PC-9 (cell line): Measurements from ENCODE around the gene TMEM150C. TPM values are rescaled to one million over a fixed set of nuclear protein-coding genes. Genes with fewer than 3 reads are reported as not detected.

Experiments used
- BruUV-seq: library from RNA; stranded (reverse); fragments of 400-500 nt; replicated peaks from 2 replicates; lab custom pipeline; 2021; lab: Mats Ljungman, UMichigan
- CTCF ChIA-PET: fragments of 300-600 bp; sonication (Branson Sonifier 250); formaldehyde crosslinking; loops from one replicate; lab custom pipeline; 2022; ENCODE audit warnings: antibody characterized with exemption; lab: Charles Lee
- POLR2A ChIA-PET: fragments of 300-600 bp; sonication (Branson Sonifier 250); formaldehyde crosslinking; loops from one replicate; lab custom pipeline; 2022; ENCODE audit warnings: antibody characterized with exemption; ENCODE audit not compliant: unreplicated experiment; lab: Charles Lee
- DNase-seq, 2 experiments: peaks; one replicate each; pipeline versions ENCODE4 v3.0.0 to v3.0.0-alpha.2; 2015 to 2022; ENCODE audit warnings: mixed read lengths in 1 of 2
- H2AFZ ChIP-seq: fragments of 200-600 bp; sonication (generic); 2 replicates; pipeline ENCODE4 v1.8.1; 2017; ENCODE audit warnings: antibody characterized with exemption
- H3F3A ChIP-seq: fragments of 200-600 bp; sonication (generic); 2 replicates; pipeline ENCODE4 v1.8.1; 2017; ENCODE audit warnings: antibody characterized with exemption, mild to moderate bottlenecking, low read depth; ENCODE audit not compliant: insufficient read depth
- H3K27ac ChIP-seq: fragments of 200-600 bp; sonication (generic); 2 replicates; pipeline ENCODE4 v1.6.1; 2016; ENCODE audit warnings: mixed run types
- H3K27me3 ChIP-seq: fragments of 200-600 bp; sonication (generic); 2 replicates; pipeline ENCODE4 v1.6.1; 2016; ENCODE audit warnings: low read depth, mixed run types; ENCODE audit not compliant: insufficient read depth
- H3K36me3 ChIP-seq: fragments of 200-600 bp; sonication (generic); 2 replicates; pipeline ENCODE4 v1.6.1; 2016; ENCODE audit warnings: low read depth, mixed run types
- H3K4me1 ChIP-seq: fragments of 200-600 bp; sonication (generic); replicated peaks from 2 replicates; pipeline ENCODE4 v1.6.1; 2016; ENCODE audit warnings: mixed run types; ENCODE audit not compliant: insufficient read depth
- H3K4me2 ChIP-seq: fragments of 200-600 bp; sonication (generic); 2 replicates; pipeline ENCODE4 v1.6.1; 2017; ENCODE audit warnings: mixed run types
- H3K4me3 ChIP-seq: fragments of 200-600 bp; sonication (generic); 2 replicates; pipeline ENCODE4 v1.6.1; 2016; ENCODE audit warnings: mixed run types
- H3K79me2 ChIP-seq: fragments of 200-600 bp; sonication (generic); 2 replicates; pipeline ENCODE4 v1.6.1; 2017; ENCODE audit warnings: low read depth, mixed run types
- H3K9me2 ChIP-seq: fragments of 200-600 bp; sonication (generic); 2 replicates; pipeline ENCODE4 v1.8.1; 2017; ENCODE audit warnings: mild to moderate bottlenecking; ENCODE audit not compliant: insufficient read depth
- H3K9me3 ChIP-seq: fragments of 200-600 bp; sonication (generic); 2 replicates; pipeline ENCODE4 v1.8.1; 2016; ENCODE audit warnings: low read depth; ENCODE audit not compliant: insufficient read depth
- H4K20me1 ChIP-seq: fragments of 200-600 bp; sonication (generic); 2 replicates; pipeline ENCODE4 v1.8.1; 2017; ENCODE audit not compliant: insufficient read depth
- EZH2 ChIP-seq: fragments of 200-600 bp; sonication (generic); IDR thresholded peaks from 2 replicates; pipeline ENCODE4 v1.8.0; 2017; ENCODE audit warnings: antibody characterized with exemption, low read depth
- intact Hi-C: fragments of 100-400 bp; cut with micrococcal nuclease; formaldehyde crosslinking; loops from one replicate; pipeline ENCODE4 v1.10.0; 2022; ENCODE audit not compliant: unreplicated experiment
- total RNA-seq: library from RNA; stranded (reverse); gene quantifications from 2 replicates; pipeline ENCODE4 v1.2.3, GENCODE V29; 2021
- TF ChIP-seq, protein P1 (sequence below): fragments of 200-600 bp; sonication (generic); conservative IDR thresholded peaks from 2 replicates; pipeline ENCODE4 v1.6.1; 2017; ENCODE audit warnings: mixed run types, antibody characterized with exemption, mild to moderate bottlenecking, moderate library complexity

The TMEM150C gene
- total RNA-seq, 1 experiment from 2014 or later = 0.74 TPM

DNA sequence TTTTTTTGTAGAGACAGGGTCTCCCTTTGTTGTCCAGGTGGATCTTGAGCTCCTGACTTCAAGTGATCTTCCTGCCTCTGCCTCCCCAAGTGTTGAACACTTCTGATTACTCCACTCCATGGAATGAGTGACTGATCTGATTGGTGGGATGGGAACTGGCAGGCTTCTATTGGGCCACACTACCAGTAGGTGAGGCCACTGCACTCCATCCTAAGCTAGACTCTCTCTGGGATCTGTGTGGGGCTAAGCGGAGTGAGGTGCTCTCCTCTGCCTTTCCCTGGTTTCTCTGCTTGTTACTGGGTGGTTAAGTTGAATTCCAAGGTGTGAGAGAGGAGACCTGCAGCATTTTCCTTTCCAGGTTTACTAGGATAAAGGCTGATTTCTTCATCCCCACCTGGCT, 72.7 kb downstream of the TMEM150C start:
- ChIA-PET CTCF (interaction anchor here (0.6 kb wide), 1 partner anchor 1938 kb away, joined by 7 read pairs; no protein-coding TSS in a partner anchor), POLR2A (no interaction called here)
- BruUV-seq = no TSS peak
- TF ChIP-seq EZH2 = no peak
- TF ChIP-seq, protein P1, sequence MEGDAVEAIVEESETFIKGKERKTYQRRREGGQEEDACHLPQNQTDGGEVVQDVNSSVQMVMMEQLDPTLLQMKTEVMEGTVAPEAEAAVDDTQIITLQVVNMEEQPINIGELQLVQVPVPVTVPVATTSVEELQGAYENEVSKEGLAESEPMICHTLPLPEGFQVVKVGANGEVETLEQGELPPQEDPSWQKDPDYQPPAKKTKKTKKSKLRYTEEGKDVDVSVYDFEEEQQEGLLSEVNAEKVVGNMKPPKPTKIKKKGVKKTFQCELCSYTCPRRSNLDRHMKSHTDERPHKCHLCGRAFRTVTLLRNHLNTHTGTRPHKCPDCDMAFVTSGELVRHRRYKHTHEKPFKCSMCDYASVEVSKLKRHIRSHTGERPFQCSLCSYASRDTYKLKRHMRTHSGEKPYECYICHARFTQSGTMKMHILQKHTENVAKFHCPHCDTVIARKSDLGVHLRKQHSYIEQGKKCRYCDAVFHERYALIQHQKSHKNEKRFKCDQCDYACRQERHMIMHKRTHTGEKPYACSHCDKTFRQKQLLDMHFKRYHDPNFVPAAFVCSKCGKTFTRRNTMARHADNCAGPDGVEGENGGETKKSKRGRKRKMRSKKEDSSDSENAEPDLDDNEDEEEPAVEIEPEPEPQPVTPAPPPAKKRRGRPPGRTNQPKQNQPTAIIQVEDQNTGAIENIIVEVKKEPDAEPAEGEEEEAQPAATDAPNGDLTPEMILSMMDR = no peak
- DNase-seq = no peak
- Histone ChIP-seq H2AFZ (no peak overlapping the region), H3K9me3 (no peaks in the 10 kb centered on the region), H3K27me3 (no peaks in the 10 kb centered on the region), H3K36me3 (no peaks in the 10 kb centered on the region), H3K27ac (no peak overlapping the region), H4K20me1 (no peaks in the 10 kb centered on the region), H3K9me2 (no peaks in the 10 kb centered on the region), H3F3A (no peaks in the 10 kb centered on the region), H3K4me3 (no peak overlapping the region), H3K79me2 (no peaks in the 10 kb centered on the region), H3K4me1 (no peaks in the 10 kb centered on the region), H3K4me2 (no peak overlapping the region)
- intact Hi-C loops = no loop called here

DNA sequence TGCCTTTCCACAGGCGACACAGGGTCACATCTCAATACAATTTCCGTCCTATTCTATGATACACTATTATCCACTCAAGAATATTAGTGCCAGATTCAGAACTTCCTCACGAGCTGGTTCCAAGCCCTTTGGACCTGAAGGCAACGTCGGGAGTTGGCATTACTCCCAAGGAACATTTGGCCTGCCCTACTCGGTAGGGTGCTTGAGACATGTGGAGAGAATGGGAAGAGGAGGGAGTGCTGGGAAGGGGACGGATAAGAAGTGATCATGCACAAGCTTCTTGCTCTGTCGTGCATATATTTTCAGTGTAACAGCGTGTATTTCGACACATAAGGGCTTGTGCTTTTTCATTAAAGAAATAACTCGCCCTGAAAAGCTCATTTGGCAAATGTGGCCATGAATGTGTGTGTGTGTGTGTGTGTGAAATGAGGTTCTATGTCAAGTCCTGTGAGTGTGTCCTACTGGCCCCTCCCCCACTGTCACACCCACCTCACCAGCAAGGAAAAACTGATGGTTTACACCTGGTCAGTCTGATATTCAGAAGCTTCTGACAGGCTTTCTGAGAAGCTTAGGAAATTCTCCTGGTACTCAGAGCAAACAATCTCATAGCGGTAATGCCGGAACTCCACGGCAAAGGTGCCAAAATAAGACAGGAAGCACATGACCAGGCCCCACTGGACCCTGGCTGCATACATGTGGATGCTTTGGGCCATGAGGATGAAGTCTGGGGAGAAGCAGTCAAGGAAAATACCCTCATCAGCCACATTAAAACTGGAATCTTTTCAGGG, 76.6 kb downstream of the TMEM150C start:
- Histone ChIP-seq H3K36me3 (no peaks in the 10 kb centered on the region), H3K27me3 (no peaks in the 10 kb centered on the region), H3K27ac (no peak overlapping the region), H3K9me3 (no peaks in the 10 kb centered on the region), H3F3A (no peaks in the 10 kb centered on the region), H3K9me2 (no peaks in the 10 kb centered on the region), H3K4me2 (no peak overlapping the region), H3K4me3 (no peak overlapping the region), H4K20me1 (no peaks in the 10 kb centered on the region), H2AFZ (no peak overlapping the region), H3K4me1 (no peaks in the 10 kb centered on the region), H3K79me2 (no peaks in the 10 kb centered on the region)
- ChIA-PET CTCF (no interaction called here), POLR2A (no interaction called here)
- DNase-seq = no peak
- BruUV-seq = no TSS peak
- intact Hi-C loops = no loop called here
- no peak for TF ChIP-seq EZH2
- TF ChIP-seq, protein P1 = no peak

DNA sequence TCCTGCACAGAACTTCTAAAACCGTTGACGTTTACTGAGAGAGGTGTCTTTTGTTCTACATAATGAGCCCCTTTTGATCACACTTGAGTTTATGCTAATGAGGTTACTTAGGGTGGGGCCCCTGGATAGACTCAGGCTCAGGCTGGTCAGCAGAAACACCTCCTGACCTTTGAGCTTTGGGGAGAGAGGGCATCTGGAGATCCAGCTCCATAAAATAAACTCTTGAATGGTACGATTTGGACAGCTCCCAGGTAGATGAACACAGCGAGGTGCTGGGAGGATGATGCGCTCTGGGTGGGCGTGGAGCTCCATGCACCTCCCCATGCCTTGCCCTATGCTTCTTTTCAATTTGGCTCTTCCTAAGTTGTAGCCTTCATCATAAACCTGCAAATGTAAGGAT, 79.4 kb downstream of the TMEM150C start:
- POLR2A ChIA-PET = no interaction called here
- Histone ChIP-seq H3K36me3 (no peaks in the 10 kb centered on the region), H3K9me2 (no peaks in the 10 kb centered on the region), H2AFZ (no peak overlapping the region), H3F3A (no peaks in the 10 kb centered on the region), H3K27me3 (no peaks in the 10 kb centered on the region), H3K4me1 (no peaks in the 10 kb centered on the region), H3K9me3 (no peaks in the 10 kb centered on the region), H4K20me1 (no peaks in the 10 kb centered on the region), H3K79me2 (no peaks in the 10 kb centered on the region), H3K4me2 (no peak overlapping the region), H3K27ac (no peak overlapping the region), H3K4me3 (no peak overlapping the region)
- intact Hi-C loops = no loop called here
- CTCF ChIA-PET = no interaction called here
- no TSS peak for BruUV-seq
- TF ChIP-seq, protein P1 = no peak
- no peak for TF ChIP-seq EZH2
- DNase-seq = no peak
